Neural progenitor cell (in vitro differentiated cells): ENCODE data around the gene IFT122.

Experiments used
- EZH2 ChIP-seq: fragments of 200-600 bp; sonication (generic); IDR thresholded peaks from 2 replicates; pipeline ENCODE4 v1.6.1; 2017; ENCODE audit warnings: antibody characterized with exemption, mild to moderate bottlenecking, moderate library complexity
- TF ChIP-seq, protein P1 (sequence below): fragments of 200-600 bp; sonication (generic); IDR thresholded peaks from 2 replicates; pipeline ENCODE4 v1.5.1; 2017; ENCODE audit warnings: antibody characterized with exemption, mild to moderate bottlenecking

DNA sequence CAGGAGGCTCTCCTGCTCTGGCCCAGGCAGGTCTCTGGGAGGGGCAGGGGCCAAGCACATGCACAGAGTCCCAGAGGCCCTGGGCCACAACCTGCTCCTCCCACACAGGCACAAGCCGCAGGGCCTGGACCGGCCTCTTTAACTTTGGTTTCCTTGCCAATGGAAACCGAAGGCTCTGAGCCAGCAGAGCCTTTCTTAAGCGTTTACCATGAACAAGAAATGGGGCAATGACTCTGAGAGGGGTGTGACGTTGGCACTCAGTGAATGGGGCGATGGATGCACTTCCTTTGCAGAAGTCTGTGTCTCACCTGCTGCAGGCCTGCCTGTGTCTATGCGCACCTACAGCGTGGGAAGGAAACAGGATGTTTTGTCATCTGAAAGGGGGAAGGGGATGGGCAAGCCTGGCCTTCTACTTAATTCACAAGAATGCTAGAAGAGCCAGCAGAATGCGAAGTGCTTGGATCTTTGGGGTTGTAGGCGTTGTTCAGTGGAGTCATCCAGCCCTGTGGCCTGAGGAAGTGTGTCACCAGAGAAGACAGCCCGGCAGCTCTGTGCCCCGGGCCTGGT lies 41.8 kb downstream of the IFT122 start:
- TF ChIP-seq, protein P1, sequence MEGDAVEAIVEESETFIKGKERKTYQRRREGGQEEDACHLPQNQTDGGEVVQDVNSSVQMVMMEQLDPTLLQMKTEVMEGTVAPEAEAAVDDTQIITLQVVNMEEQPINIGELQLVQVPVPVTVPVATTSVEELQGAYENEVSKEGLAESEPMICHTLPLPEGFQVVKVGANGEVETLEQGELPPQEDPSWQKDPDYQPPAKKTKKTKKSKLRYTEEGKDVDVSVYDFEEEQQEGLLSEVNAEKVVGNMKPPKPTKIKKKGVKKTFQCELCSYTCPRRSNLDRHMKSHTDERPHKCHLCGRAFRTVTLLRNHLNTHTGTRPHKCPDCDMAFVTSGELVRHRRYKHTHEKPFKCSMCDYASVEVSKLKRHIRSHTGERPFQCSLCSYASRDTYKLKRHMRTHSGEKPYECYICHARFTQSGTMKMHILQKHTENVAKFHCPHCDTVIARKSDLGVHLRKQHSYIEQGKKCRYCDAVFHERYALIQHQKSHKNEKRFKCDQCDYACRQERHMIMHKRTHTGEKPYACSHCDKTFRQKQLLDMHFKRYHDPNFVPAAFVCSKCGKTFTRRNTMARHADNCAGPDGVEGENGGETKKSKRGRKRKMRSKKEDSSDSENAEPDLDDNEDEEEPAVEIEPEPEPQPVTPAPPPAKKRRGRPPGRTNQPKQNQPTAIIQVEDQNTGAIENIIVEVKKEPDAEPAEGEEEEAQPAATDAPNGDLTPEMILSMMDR, result no peak
- TF ChIP-seq EZH2, result no peak
